Measurements from ENCODE around the gene TMEM203. TPM values are rescaled to one million over a fixed set of nuclear protein-coding genes. Genes with fewer than 3 reads are reported as not detected.

The TMEM203 gene
- total RNA-seq, 2 donors from 2014 or later = 34.0 to 39.5 TPM

DNA sequence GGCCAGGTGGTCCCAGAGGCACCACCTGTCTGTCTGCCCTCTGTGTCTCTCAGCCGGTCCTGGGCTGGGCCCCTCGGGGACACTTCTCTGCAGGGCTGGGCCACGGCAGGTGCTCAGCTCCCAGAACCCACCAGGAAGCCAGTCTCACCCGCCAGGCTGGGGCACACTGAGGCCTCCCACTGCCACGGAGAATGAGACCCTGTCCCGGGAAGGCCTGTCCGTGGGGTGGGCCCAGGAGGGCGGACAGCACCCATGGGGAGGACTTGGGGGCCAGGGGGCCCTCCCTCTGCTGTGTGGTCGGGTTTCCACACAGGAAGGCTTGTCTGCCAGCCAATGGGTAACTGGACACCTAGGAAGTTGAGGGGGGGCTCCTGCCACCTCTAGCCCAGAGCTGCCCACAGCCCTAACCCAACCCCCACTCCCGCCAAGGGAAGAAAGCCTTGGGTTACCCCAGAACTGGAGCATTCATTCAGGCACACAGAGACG lies 31.5 kb upstream of the TMEM203 start:
- Histone ChIP-seq H3K27me3 (ENCODE audit: control insufficient read depth, insufficient read depth, low read length, poor library complexity, severe bottlenecking) (no peaks in the 10 kb centered on the region), H3K27ac (ENCODE audit: low read depth, low read length) (no peak overlapping the region), H3K9me3 (ENCODE audit: control insufficient read depth, low read length) (no peaks in the 10 kb centered on the region), H3K4me3 (ENCODE audit: low read length) (no peak overlapping the region), H3K9ac (ENCODE audit: extremely low read depth, low read length, poor library complexity, severe bottlenecking) (peak overlapping the region; percentile 41), H3K36me3 (ENCODE audit: control insufficient read depth, insufficient read depth, low read length) (peaks cover 7% of the 10 kb centered on the region), H3K4me1 (ENCODE audit: control insufficient read depth, insufficient read depth, low read length) (peaks cover 20% of the 10 kb centered on the region)
- TF ChIP-seq CTCF (conservative IDR thresholded peaks at IDR 0.05) = no peak
- H3K9me3 Mint-ChIP-seq = no peaks in the 10 kb centered on the region
- WGBS, 2 experiments (ENCODE audit: insufficient coverage in 1 of 2, insufficient read length in 1 of 2) = 73 to 79% methylated on average over 6 to 11 of the region's 11 CpGs
- no peak overlapping the region for H3K4me3 Mint-ChIP-seq
- H3K27me3 Mint-ChIP-seq (ENCODE audit: insufficient read depth) = no peaks in the 10 kb centered on the region
- H3K27ac Mint-ChIP-seq = no peak overlapping the region
- DNase-seq = no peak
- peaks cover 16% of the 10 kb centered on the region for H3K4me1 Mint-ChIP-seq
- H3K36me3 Mint-ChIP-seq (ENCODE audit: low read depth) = no peaks in the 10 kb centered on the region

- Histone ChIP-seq H3K4me3 (ENCODE audit: low read length) (no peak overlapping the region), H3K9ac (ENCODE audit: extremely low read depth, low read length, poor library complexity, severe bottlenecking) (no peak overlapping the region)
- no peaks in the 10 kb centered on the region for H3K27me3 Mint-ChIP-seq (ENCODE audit: insufficient read depth)
Measured at GRCh38 chr9:137236238-137236935, 30.9 kb upstream of the TMEM203 start.

More at GRCh38 chr9:137236238-137236935, 30.9 kb upstream of the TMEM203 start:
- peaks cover 5% of the 10 kb centered on the region for H3K36me3 ChIP-seq (ENCODE audit: control insufficient read depth, insufficient read depth, low read length)
- H3K4me1 ChIP-seq (ENCODE audit: control insufficient read depth, insufficient read depth, low read length) = peaks cover 20% of the 10 kb centered on the region
- WGBS, 2 experiments (ENCODE audit: insufficient coverage in 1 of 2, insufficient read length in 1 of 2) = 36 to 72% methylated on average over 5 to 31 of the region's 31 CpGs
- H3K27ac ChIP-seq (ENCODE audit: low read depth, low read length) = no peak overlapping the region
- DNase-seq = peak; percentile 96
- Mint-ChIP-seq H3K9me3 (no peaks in the 10 kb centered on the region), H3K4me3 (no peak overlapping the region), H3K36me3 (ENCODE audit: low read depth) (no peaks in the 10 kb centered on the region), H3K27ac (no peak overlapping the region), H3K4me1 (peaks cover 16% of the 10 kb centered on the region)
- H3K27me3 ChIP-seq (ENCODE audit: control insufficient read depth, insufficient read depth, low read length, poor library complexity, severe bottlenecking) = no peaks in the 10 kb centered on the region
- TF ChIP-seq CTCF (conservative IDR thresholded peaks at IDR 0.05) = peak; percentile 100
- H3K9me3 ChIP-seq (ENCODE audit: control insufficient read depth, low read length) = no peaks in the 10 kb centered on the region
